ENCODE data around the gene PTPN23.

PTPN23 gene

GRCh38 chr3:47380026-47380600 lies 708 bp upstream of the PTPN23 start:
- no peak for DNase-seq (ENCODE audit: low read depth)
- TF ChIP-seq, protein P1, sequence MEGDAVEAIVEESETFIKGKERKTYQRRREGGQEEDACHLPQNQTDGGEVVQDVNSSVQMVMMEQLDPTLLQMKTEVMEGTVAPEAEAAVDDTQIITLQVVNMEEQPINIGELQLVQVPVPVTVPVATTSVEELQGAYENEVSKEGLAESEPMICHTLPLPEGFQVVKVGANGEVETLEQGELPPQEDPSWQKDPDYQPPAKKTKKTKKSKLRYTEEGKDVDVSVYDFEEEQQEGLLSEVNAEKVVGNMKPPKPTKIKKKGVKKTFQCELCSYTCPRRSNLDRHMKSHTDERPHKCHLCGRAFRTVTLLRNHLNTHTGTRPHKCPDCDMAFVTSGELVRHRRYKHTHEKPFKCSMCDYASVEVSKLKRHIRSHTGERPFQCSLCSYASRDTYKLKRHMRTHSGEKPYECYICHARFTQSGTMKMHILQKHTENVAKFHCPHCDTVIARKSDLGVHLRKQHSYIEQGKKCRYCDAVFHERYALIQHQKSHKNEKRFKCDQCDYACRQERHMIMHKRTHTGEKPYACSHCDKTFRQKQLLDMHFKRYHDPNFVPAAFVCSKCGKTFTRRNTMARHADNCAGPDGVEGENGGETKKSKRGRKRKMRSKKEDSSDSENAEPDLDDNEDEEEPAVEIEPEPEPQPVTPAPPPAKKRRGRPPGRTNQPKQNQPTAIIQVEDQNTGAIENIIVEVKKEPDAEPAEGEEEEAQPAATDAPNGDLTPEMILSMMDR (IDR thresholded peaks at IDR 0.05; ENCODE audit: control insufficient read depth, insufficient read depth, low read depth, low read length, missing control alignments): no peak
- H3K4me3 ChIP-seq (ENCODE audit: control insufficient read depth, low read depth, low read length): peak overlapping the region; percentile 95

GRCh38 chr3:47381317-47382157 lies 716 bp downstream of the PTPN23 start:
- TF ChIP-seq, protein P1 (IDR thresholded peaks at IDR 0.05; ENCODE audit: control insufficient read depth, insufficient read depth, low read depth, low read length, missing control alignments): no peak
- DNase-seq (ENCODE audit: low read depth): peak; percentile 21
- peak overlapping the region; percentile 95 for H3K4me3 ChIP-seq (ENCODE audit: control insufficient read depth, low read depth, low read length)

DNA sequence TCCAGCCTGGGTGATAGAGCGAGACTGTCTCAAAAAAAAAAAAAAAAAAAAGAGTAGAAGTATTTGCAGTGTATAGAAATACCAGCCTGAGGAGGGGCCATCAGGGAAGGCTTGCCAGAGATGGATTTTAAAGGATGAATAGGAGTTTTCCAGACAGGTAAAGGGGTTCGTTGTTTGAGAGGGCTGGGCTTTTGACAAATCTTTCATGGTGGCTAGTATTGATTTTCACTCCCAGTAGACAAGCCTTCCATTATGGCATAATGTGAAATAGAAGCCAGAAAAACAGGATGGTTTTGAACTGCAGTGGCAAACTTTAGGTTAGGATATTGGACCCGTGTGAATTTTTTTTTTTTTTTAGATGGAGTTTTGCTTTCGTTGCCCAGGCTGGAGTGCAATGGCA lies 3.6 kb downstream of the PTPN23 start:
- TF ChIP-seq, protein P1 (IDR thresholded peaks at IDR 0.05; ENCODE audit: control insufficient read depth, insufficient read depth, low read depth, low read length, missing control alignments): no peak
- H3K4me3 ChIP-seq (ENCODE audit: control insufficient read depth, low read depth, low read length): no peak overlapping the region
- no peak for DNase-seq (ENCODE audit: low read depth)

GRCh38 chr3:47385007-47385406 lies 4.2 kb downstream of the PTPN23 start:
- TF ChIP-seq, protein P1 (IDR thresholded peaks at IDR 0.05; ENCODE audit: control insufficient read depth, insufficient read depth, low read depth, low read length, missing control alignments): no peak
- H3K4me3 ChIP-seq (ENCODE audit: control insufficient read depth, low read depth, low read length): no peak overlapping the region
- no peak for DNase-seq (ENCODE audit: low read depth)

GRCh38 chr3:47385796-47386195 lies 5.0 kb downstream of the PTPN23 start:
- no peak overlapping the region for H3K4me3 ChIP-seq (ENCODE audit: control insufficient read depth, low read depth, low read length)
- no peak for DNase-seq (ENCODE audit: low read depth)
- TF ChIP-seq, protein P1 (IDR thresholded peaks at IDR 0.05; ENCODE audit: control insufficient read depth, insufficient read depth, low read depth, low read length, missing control alignments): no peak

DNA sequence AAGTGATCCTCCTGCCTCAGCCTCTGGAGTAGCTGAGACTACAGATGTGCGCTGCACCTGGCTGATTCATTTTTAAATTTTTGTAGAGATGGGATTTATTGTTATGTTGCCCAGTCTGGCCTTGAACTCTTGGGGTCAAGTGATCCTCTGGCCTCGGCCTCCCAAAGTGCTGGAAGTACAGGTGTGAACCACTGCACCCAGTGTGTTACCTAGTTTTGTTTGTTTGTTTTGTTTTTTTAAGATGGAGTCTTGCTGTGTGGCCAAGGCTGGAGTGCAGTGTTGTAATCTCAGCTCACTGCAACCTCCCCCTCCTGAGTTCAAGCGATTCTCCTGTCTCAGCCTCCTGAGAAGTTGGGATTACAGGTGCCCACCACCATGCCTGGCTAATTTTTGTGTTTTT lies 12.1 kb downstream of the PTPN23 start:
- DNase-seq (ENCODE audit: low read depth): no peak
- H3K4me3 ChIP-seq (ENCODE audit: control insufficient read depth, low read depth, low read length): no peak overlapping the region
- TF ChIP-seq, protein P1 (IDR thresholded peaks at IDR 0.05; ENCODE audit: control insufficient read depth, insufficient read depth, low read depth, low read length, missing control alignments): no peak
